ENCODE data around the gene VSIG10L2.

- TF ChIP-seq POLR2A (IDR thresholded peaks at IDR 0.05): no peak
- no peak for TF ChIP-seq CTCF (IDR thresholded peaks at IDR 0.05)
These were observed 27.6 kb upstream of the VSIG10L2 start for GRCh38 chr11:125918140-125918840.
